Bone marrow (tissue), 2 donors: ENCODE data around the gene PDE9A.

Experiments
- DNase-seq, 2 donors: peaks; one replicate each; lab custom pipeline; 2025; lab: John Stamatoyannopoulos, UW

The PDE9A gene

GRCh38 chr21:42642219-42642745, 11.1 kb upstream of the PDE9A start:
- DNase-seq = no peak

- no peak for DNase-seq
Measured at GRCh38 chr21:42644223-42645208, 8.9 kb upstream of the PDE9A start.

GRCh38 chr21:42645211-42646075, 8.0 kb upstream of the PDE9A start:
- no peak for DNase-seq

GRCh38 chr21:42646076-42646825, 7.2 kb upstream of the PDE9A start:
- DNase-seq = no peak

- DNase-seq = no peak
Measured at GRCh38 chr21:42646836-42647235, 6.6 kb upstream of the PDE9A start.

- no peak for DNase-seq
Measured at GRCh38 chr21:42648606-42649005, 4.8 kb upstream of the PDE9A start.

- no peak for DNase-seq
Measured at GRCh38 chr21:42649122-42650032, 4.0 kb upstream of the PDE9A start.

- no peak for DNase-seq
Measured at GRCh38 chr21:42650033-42650370, 3.4 kb upstream of the PDE9A start.

- no peak for DNase-seq
Measured at GRCh38 chr21:42650441-42651421, 2.7 kb upstream of the PDE9A start.

- no peak for DNase-seq
Measured at GRCh38 chr21:42651515-42652401, 1.7 kb upstream of the PDE9A start.

GRCh38 chr21:42652527-42653230, 742 bp upstream of the PDE9A start:
- DNase-seq = no peak

- DNase-seq = no peak
Measured at GRCh38 chr21:42654179-42654912, 925 bp downstream of the PDE9A start.

GRCh38 chr21:42654913-42655795, 1.7 kb downstream of the PDE9A start:
- no peak for DNase-seq

- no peak for DNase-seq
Measured at GRCh38 chr21:42655796-42656770, 2.7 kb downstream of the PDE9A start.

GRCh38 chr21:42656872-42657271, 3.5 kb downstream of the PDE9A start:
- DNase-seq = no peak
